Endothelial cell of umbilical vein (primary cell): Measurements from ENCODE around the gene IQSEC3. TPM values are rescaled to one million over a fixed set of nuclear protein-coding genes. Genes with fewer than 3 reads are reported as not detected.
"Not testable (repeated sequence)": the region's sequence is repeated elsewhere in the genome, so short reads cannot be mapped to it uniquely, and the experiment has no call there.

Experiments used
- BruUV-seq: library from RNA; stranded (reverse); fragments of 400-500 nt; replicated peaks from 2 replicates; lab custom pipeline; 2021; lab: Mats Ljungman, UMichigan
- CTCF ChIA-PET: fragments of 300-600, 350-600 bp; sonication (Branson Sonifier 250); formaldehyde crosslinking; loops from one replicate; lab custom pipeline; 2021; ENCODE audit warnings: antibody characterized with exemption, inconsistent platforms; lab: Charles Lee
- POLR2A ChIA-PET: fragments of 300-600, 350-600 bp; sonication (Branson Sonifier 250); formaldehyde crosslinking; loops from one replicate; lab custom pipeline; 2021; ENCODE audit warnings: antibody characterized with exemption, inconsistent platforms; lab: Charles Lee
- DNase-seq: peaks from one replicate; pipeline ENCODE4 v3.0.0-alpha.2; 2011; ENCODE audit warnings: low read depth, low spot score
- FAIRE-seq: peaks from 2 replicates; lab custom pipeline; 2011; peaks lifted over from hg19 to GRCh38; lab: Jason Lieb, UNC
- H2AFZ ChIP-seq: 2 replicates; pipeline ENCODE4 v1.6.0; 2012; ENCODE audit warnings: low read depth, low read length, control low read depth, inconsistent platforms
- H3K27ac ChIP-seq: 2 replicates; pipeline ENCODE4 v1.5.1; 2011; ENCODE audit warnings: low read depth, mild to moderate bottlenecking, control low read depth, low read length, moderate library complexity; ENCODE audit not compliant: insufficient read depth
- H3K27me3 ChIP-seq, 2 experiments: 2 replicates each; pipeline versions ENCODE4 v1.6.0 to v1.6.1; 2011; ENCODE audit warnings: low read length in 2 of 2, mixed read lengths in 1 of 2; ENCODE audit not compliant: control insufficient read depth in 2 of 2, insufficient read depth in 2 of 2
- H3K36me3 ChIP-seq, 2 experiments: 2 replicates in 1 of 2; 3 replicates in 1 of 2; pipeline ENCODE4 v1.5.1; 2011; ENCODE audit warnings: low read length in 2 of 2, mild to moderate bottlenecking in 1 of 2, moderate library complexity in 1 of 2; ENCODE audit not compliant: control insufficient read depth in 2 of 2, insufficient read depth in 2 of 2; ENCODE audit errors: extremely low read depth in 1 of 2
- H3K4me1 ChIP-seq: 3 replicates; pipeline ENCODE4 v1.5.1; 2011; ENCODE audit warnings: mild to moderate bottlenecking, low read length; ENCODE audit not compliant: control insufficient read depth, insufficient read depth; ENCODE audit errors: extremely low read depth
- H3K4me2 ChIP-seq: 2 replicates; pipeline ENCODE4 v1.6.1; 2011; ENCODE audit warnings: low read length, control low read depth, mixed read lengths; ENCODE audit not compliant: insufficient read depth
- H3K4me3 ChIP-seq, 3 experiments: fragments of 200-600 bp in 1 of 3; sonication (generic), shearing (Covaris generic) in 1 of 3; replicated peaks in 1 of 3; 2 replicates each; pipeline ENCODE4 v1.5.1; 2011 to 2016; ENCODE audit warnings: control low read depth in 3 of 3, low read length in 3 of 3, mild to moderate bottlenecking in 2 of 3, inconsistent platforms in 1 of 3, low read depth in 1 of 3, moderate library complexity in 1 of 3; ENCODE audit not compliant: insufficient read depth in 1 of 3
- H3K79me2 ChIP-seq: 2 replicates; pipeline ENCODE4 v1.6.0; 2012; ENCODE audit warnings: low read length, inconsistent platforms; ENCODE audit not compliant: control insufficient read depth, insufficient read depth
- H3K9ac ChIP-seq: replicated peaks from 2 replicates; pipeline ENCODE3; 2011; ENCODE audit warnings: low read length, control low read depth; ENCODE audit not compliant: insufficient read depth; ENCODE audit errors: extremely low read depth
- H3K9me1 ChIP-seq: replicated peaks from 3 replicates; pipeline ENCODE4 v1.6.0; 2011; ENCODE audit warnings: mild to moderate bottlenecking, low read length; ENCODE audit not compliant: control insufficient read depth, insufficient read depth; ENCODE audit errors: extremely low read depth
- H3K9me3 ChIP-seq: replicated peaks from 2 replicates; pipeline ENCODE4 v1.5.1; 2012; ENCODE audit warnings: low read length, inconsistent platforms; ENCODE audit not compliant: control insufficient read depth, insufficient read depth
- H4K20me1 ChIP-seq: replicated peaks from 2 replicates; pipeline ENCODE3; 2011; ENCODE audit warnings: mild to moderate bottlenecking, low read length; ENCODE audit not compliant: control insufficient read depth, insufficient read depth; ENCODE audit errors: extremely low read depth
- dilution Hi-C: fragments of 300-500 bp; cut with MboI; formaldehyde crosslinking; loops from one replicate; pipeline ENCODE4 v1.15.0; 2019; ENCODE audit warnings: low sequenced_read_pairs; ENCODE audit not compliant: extremely low pct_ligation_motif_present
- intact Hi-C: fragments of 100-400 bp; cut with micrococcal nuclease; formaldehyde crosslinking; loops from one replicate; pipeline ENCODE4 v1.10.0; 2022
- polyA plus RNA-seq, 4 experiments: library from polyadenylated mRNA; depleted of rRNA in 3 of 4; stranded (reverse) in 3 of 4; unstranded in 1 of 4; fragments of >200 nt; gene quantifications; 2 replicates each; pipeline versions ENCODE4 v1.2.1 to v1.2.3, GENCODE V29; 2011 to 2012; ENCODE audit warnings: missing spikeins in 1 of 4
- total RNA-seq: library from RNA; stranded (reverse); gene quantifications from 2 replicates; pipeline ENCODE4 v1.2.3, GENCODE V29; 2021

The IQSEC3 gene
- total and polyA plus RNA-seq, 2 donors (not counting 3 experiments of a cell fraction or from before 2014, with no cell fraction given): not detected

- H3K9ac ChIP-seq, H3K9me3 ChIP-seq, H3K4me1 ChIP-seq, DNase-seq, H2AFZ ChIP-seq, H3K4me3 ChIP-seq, dilution Hi-C loops, intact Hi-C loops, FAIRE-seq, H3K79me2 ChIP-seq, CTCF ChIA-PET, H3K27me3 ChIP-seq, H3K36me3 ChIP-seq, BruUV-seq, H3K9me1 ChIP-seq, POLR2A ChIA-PET, H3K27ac ChIP-seq, H4K20me1 ChIP-seq, H3K4me2 ChIP-seq: not testable (repeated sequence)
These were observed 20.0 kb upstream of the IQSEC3 start for GRCh38 chr12:46542-46941.

GRCh38 chr12:47699-48226 lies 18.8 kb upstream of the IQSEC3 start:
- H3K4me1 ChIP-seq, H3K27me3 ChIP-seq, H3K9ac ChIP-seq, H3K36me3 ChIP-seq, H3K4me3 ChIP-seq, intact Hi-C loops, H3K9me3 ChIP-seq, H3K4me2 ChIP-seq, BruUV-seq, DNase-seq, CTCF ChIA-PET, H4K20me1 ChIP-seq, H2AFZ ChIP-seq, POLR2A ChIA-PET, H3K27ac ChIP-seq, H3K9me1 ChIP-seq, dilution Hi-C loops, FAIRE-seq, H3K79me2 ChIP-seq: not testable (repeated sequence)

GRCh38 chr12:49149-49548 lies 17.4 kb upstream of the IQSEC3 start:
- H3K4me3 ChIP-seq, intact Hi-C loops, H3K4me2 ChIP-seq, H3K36me3 ChIP-seq, H3K4me1 ChIP-seq, H2AFZ ChIP-seq, H4K20me1 ChIP-seq, CTCF ChIA-PET, FAIRE-seq, BruUV-seq, H3K9ac ChIP-seq, POLR2A ChIA-PET, dilution Hi-C loops, H3K27ac ChIP-seq, H3K27me3 ChIP-seq, H3K9me1 ChIP-seq, H3K9me3 ChIP-seq, DNase-seq, H3K79me2 ChIP-seq: not testable (repeated sequence)

GRCh38 chr12:51087-51486 lies 15.5 kb upstream of the IQSEC3 start:
- H2AFZ ChIP-seq, H3K4me1 ChIP-seq, H3K4me3 ChIP-seq, H3K27ac ChIP-seq, H3K9ac ChIP-seq, H3K9me1 ChIP-seq, H4K20me1 ChIP-seq, FAIRE-seq, intact Hi-C loops, POLR2A ChIA-PET, H3K9me3 ChIP-seq, BruUV-seq, H3K36me3 ChIP-seq, H3K4me2 ChIP-seq, H3K27me3 ChIP-seq, H3K79me2 ChIP-seq, CTCF ChIA-PET, dilution Hi-C loops, DNase-seq: not testable (repeated sequence)
